Stomach (tissue), 19 donors: ENCODE data around the gene MRPL57. TPM values are rescaled to one million over a fixed set of nuclear protein-coding genes. Genes with fewer than 3 reads are reported as not detected.

ENCODE experiments used
- DNase-seq, 2 donors: peaks; one replicate each; pipeline versions ENCODE4 v3.0.0 to v3.0.0-alpha.2; 2013 to 2019
- H3K27ac ChIP-seq, 5 donors: fragments of 200-600 bp in 4 of 5; sonication (generic) in 4 of 5; one replicate each; pipeline ENCODE4 v1.5.1; 2013 to 2019; ENCODE audit warnings: mild to moderate bottlenecking in 1 of 5, moderate library complexity in 1 of 5
- H3K27me3 ChIP-seq, 3 donors: fragments of 200-600 bp; sonication (generic); one replicate each; pipeline ENCODE4 v1.5.1; 2017 to 2019; ENCODE audit warnings: mixed run types in 1 of 3
- H3K36me3 ChIP-seq, 4 donors: fragments of 200-600 bp; sonication (generic); 1 replicate in 3 of 4; 2 replicates in 1 of 4; pipeline ENCODE4 v1.5.1; 2016 to 2019
- H3K4me1 ChIP-seq, 4 donors: fragments of 200-600 bp; sonication (generic); one replicate each; pipeline ENCODE4 v1.5.1; 2016 to 2019
- H3K4me3 ChIP-seq, 4 donors: fragments of 200-600 bp; sonication (generic) in 3 of 4; one replicate each; pipeline ENCODE4 v1.5.1; 2016 to 2019; ENCODE audit warnings: mild to moderate bottlenecking in 1 of 4
- H3K9me3 ChIP-seq, 4 donors: fragments of 200-600 bp; sonication (generic); one replicate each; pipeline ENCODE4 v1.5.1; 2016 to 2019
- CTCF ChIP-seq, 7 experiments: fragments of 450-650 bp in 4 of 7; fragments of 200-600 bp in 3 of 7; sonication (generic) in 3 of 7; IDR thresholded peaks; one replicate each; pipeline ENCODE4 v1.5.1; 2016 to 2019; ENCODE audit warnings: antibody characterized with exemption in 7 of 7, control low read depth in 2 of 7, mild to moderate bottlenecking in 1 of 7
- EP300 ChIP-seq: sonication (generic); formaldehyde crosslinking; IDR thresholded peaks from one replicate; pipeline ENCODE4 v1.6.1; 2017; ENCODE audit warnings: antibody characterized with exemption
- POLR2A ChIP-seq, 4 donors: fragments of 450-650 bp; IDR thresholded peaks; one replicate each; pipeline ENCODE4 v1.6.1; 2016; ENCODE audit warnings: antibody characterized with exemption in 4 of 4, control low read depth in 2 of 4, mild to moderate bottlenecking in 1 of 4, moderate library complexity in 1 of 4
- POLR2AphosphoS5 ChIP-seq, 3 donors: sonication (generic); formaldehyde crosslinking; IDR thresholded peaks; one replicate each; pipeline ENCODE4 v1.6.1; 2016; ENCODE audit warnings: antibody characterized with exemption in 3 of 3
- WGBS, 5 donors: extraction: QIAGEN DNeasy Blood & Tissue Kit in 3 of 5; methylation state at CpG; one replicate each; pipeline versions ENCODE4 v1.1.5 to v1.1.7; 2013 to 2018; 5-methylcytosine and 5-hydroxymethylcytosine counted together
- intact Hi-C: fragments of 100-400 bp; cut with DNase I; formaldehyde crosslinking; loops from one replicate; pipeline ENCODE4 v1.15.1; 2023; ENCODE audit warnings: low total_unique reads
- long read RNA-seq, 10 donors: transcript quantifications; one replicate each; lab custom pipeline, GENCODE V29; 2026
- polyA plus RNA-seq, 3 donors: library from polyadenylated mRNA; stranded (reverse); fragments of 200-250 nt; gene quantifications; one replicate each; pipeline ENCODE4 v1.2.3, GENCODE V29; 2013
- total RNA-seq, 5 donors: library from RNA; depleted of rRNA; stranded (reverse); fragments of >200 nt; gene quantifications; one replicate each; pipeline versions ENCODE4 v1.1.0 to v1.2.3, GENCODE V29; 2014 to 2016
- donor health status: healthy with polysubstance abuse.
- donor health status: Bipolar disorder and iron deficiency.
- donor health status: healthy.

The MRPL57 gene
- total RNA-seq: 10 to 100 TPM; 13.8 to 83.0 (median 19.8) TPM
- polyA plus RNA-seq: 10 to 100 TPM; 29.1 to 34.5 (median 30.9) TPM
- long read RNA-seq, donor 1, transcript MRPL57-201 (2 exons, 2,246 nt): major isoform, 17 of 17 reads
- long read RNA-seq, donor 1, partial matches to known transcripts: 0 of 17 reads
- long read RNA-seq, donor 1, other reads (novel, unspliced or antisense): 0 of 17 reads
- long read RNA-seq, donor 2, transcript MRPL57-201 (2 exons, 2,246 nt): major isoform, 32 of 32 reads
- long read RNA-seq, donor 2, partial matches to known transcripts: 0 of 32 reads
- long read RNA-seq, donor 2, other reads (novel, unspliced or antisense): 0 of 32 reads
- long read RNA-seq, donor 3, transcript MRPL57-201 (2 exons, 2,246 nt): major isoform, 25 of 25 reads
- long read RNA-seq, donor 3, partial matches to known transcripts: 0 of 25 reads
- long read RNA-seq, donor 3, other reads (novel, unspliced or antisense): 0 of 25 reads
- long read RNA-seq, donor 4, partial matches to known transcripts: 0 of 4 reads
- long read RNA-seq, donor 4, other reads (novel, unspliced or antisense): 0 of 4 reads
- long read RNA-seq, donor 5, transcript MRPL57-201 (2 exons, 2,246 nt): major isoform, 50 of 63 reads
- long read RNA-seq, donor 5, partial matches to known transcripts: 0 of 63 reads
- long read RNA-seq, donor 5, other reads (novel, unspliced or antisense): 13 of 63 reads
- long read RNA-seq, donor 6, transcript MRPL57-201 (2 exons, 2,246 nt): major isoform, 87 of 103 reads
- long read RNA-seq, donor 6, partial matches to known transcripts: 0 of 103 reads
- long read RNA-seq, donor 6, other reads (novel, unspliced or antisense): 16 of 103 reads
- long read RNA-seq, donor 7, transcript MRPL57-201 (2 exons, 2,246 nt): major isoform, 52 of 69 reads
- long read RNA-seq, donor 7, partial matches to known transcripts: 0 of 69 reads
- long read RNA-seq, donor 7, other reads (novel, unspliced or antisense): 17 of 69 reads
- long read RNA-seq, donor 8, transcript MRPL57-201 (2 exons, 2,246 nt): major isoform, 42 of 56 reads
- long read RNA-seq, donor 8, partial matches to known transcripts: 0 of 56 reads
- long read RNA-seq, donor 8, other reads (novel, unspliced or antisense): 14 of 56 reads
- long read RNA-seq, donor 9, transcript MRPL57-201 (2 exons, 2,246 nt): major isoform, 43 of 57 reads
- long read RNA-seq, donor 9, partial matches to known transcripts: 0 of 57 reads
- long read RNA-seq, donor 9, other reads (novel, unspliced or antisense): 14 of 57 reads
- long read RNA-seq, donor 10, transcript MRPL57-201 (2 exons, 2,246 nt): major isoform, 14 of 14 reads
- long read RNA-seq, donor 10, partial matches to known transcripts: 0 of 14 reads
- long read RNA-seq, donor 10, other reads (novel, unspliced or antisense): 0 of 14 reads

- 0 to 5% (median 0%) methylated on average over 65 to 93 of the region's 93 CpGs for WGBS, 5 donors
- H3K9me3 ChIP-seq: no peaks in the 10 kb centered on the region
- H3K27me3 ChIP-seq: no peaks in the 10 kb centered on the region
These were observed at the start of gene MRPL57, which contains the start of gene SKA3 for GRCh38 chr13:21176215-21176981. TSS of gene MRPL57 (plus strand) at chr13:21176658. CDS start at chr13:21176917, 259 bp downstream. TSS of gene SKA3 (minus strand) at chr13:21176552. CDS start at chr13:21176477, 75 bp downstream.

GRCh38 chr13:21130116-21130515, 46.3 kb upstream of the MRPL57 start:
- WGBS, 5 donors: 89 to 93% (median 90%) methylated on average over 2 of the region's 2 CpGs
- intact Hi-C loops: no loop called here
- H3K36me3 ChIP-seq: no peaks in the 10 kb centered on the region
- no peak for DNase-seq
- no peaks in the 10 kb centered on the region for H3K4me1 ChIP-seq
- H3K27me3 ChIP-seq: no peaks in the 10 kb centered on the region
- H3K4me3 ChIP-seq: no peak overlapping the region
- TF ChIP-seq CTCF (IDR thresholded peaks at IDR 0.05) (no peak), EP300 (no peak), POLR2AphosphoS5 (IDR thresholded peaks at IDR 0.05) (no peak), POLR2A (IDR thresholded peaks at IDR 0.05) (no peak)
- H3K9me3 ChIP-seq: no peaks in the 10 kb centered on the region
- H3K27ac ChIP-seq: no peak overlapping the region

More at GRCh38 chr13:21176215-21176981, at the start of gene MRPL57, which contains the start of gene SKA3:
- TF ChIP-seq POLR2A (IDR thresholded peaks at IDR 0.05) (peak in 2 of 4 donors; percentile 63 to 83), CTCF (IDR thresholded peaks at IDR 0.05) (peak in 4 of 7 experiments; percentile 6 to 37 (median 30)), EP300 (no peak), POLR2AphosphoS5 (IDR thresholded peaks at IDR 0.05) (peak; percentile 79 to 98 (median 98))
- Histone ChIP-seq H3K27ac (peak within 1 kb of the TSS; percentile 90 to 100 (median 98)), H3K36me3 (peaks cover 0 to 9% (median 0%) of the 10 kb centered on the region in 4 donors), H3K4me3 (peak within 1 kb of the TSS; percentile 65 to 98 (median 92)), H3K4me1 (peaks cover 13 to 34% (median 21%) of the 10 kb centered on the region in 4 donors)
- intact Hi-C loops: no loop called here
- DNase-seq: peak; percentile 94 to 98

- no peak for TF ChIP-seq CTCF (IDR thresholded peaks at IDR 0.05)
- TF ChIP-seq POLR2AphosphoS5 (IDR thresholded peaks at IDR 0.05): no peak
- TF ChIP-seq EP300: no peak
- no peak for TF ChIP-seq POLR2A (IDR thresholded peaks at IDR 0.05)
- Histone ChIP-seq H3K27me3 (no peaks in the 10 kb centered on the region), H3K36me3 (no peaks in the 10 kb centered on the region), H3K9me3 (peaks cover 0 to 5% (median 0%) of the 10 kb centered on the region in 4 donors), H3K27ac (no peak overlapping the region), H3K4me1 (no peaks in the 10 kb centered on the region), H3K4me3 (no peak overlapping the region)
- 58 to 84% (median 74%) methylated on average over 3 of the region's 3 CpGs for WGBS, 5 donors
- intact Hi-C loops: no loop called here
- DNase-seq: no peak
These were observed 43.4 kb upstream of the MRPL57 start for GRCh38 chr13:21133077-21133476.
